Natural killer cell (primary cell): ENCODE data around the gene OSBPL10. TPM values are rescaled to one million over a fixed set of nuclear protein-coding genes. Genes with fewer than 3 reads are reported as not detected.

Experiments used
- ATAC-seq, 3 donors: fragments of 150-1000 bp in 2 of 3; fragments of 200-7000 bp in 1 of 3; cut with Tn5 transposase; 1 replicate in 1 of 3; 2 replicates in 2 of 3; pipeline ENCODE4 v1.10.0; 2021; ENCODE audit warnings: mild to moderate bottlenecking in 2 of 3, moderate library complexity in 2 of 3
- DNase-seq, 2 donors: peaks; one replicate each; pipeline versions ENCODE4 v3.0.0 to v3.0.0-alpha.2; 2013 to 2021; ENCODE audit warnings: mixed read lengths in 1 of 2
- H3K27ac ChIP-seq: one replicate; pipeline ENCODE4 v1.5.1; 2013; ENCODE audit warnings: mild to moderate bottlenecking, low read length
- H3K27me3 ChIP-seq: one replicate; pipeline ENCODE4 v1.6.1; 2013; ENCODE audit warnings: low read length; ENCODE audit not compliant: control insufficient read depth, insufficient read depth
- H3K36me3 ChIP-seq: one replicate; pipeline ENCODE4 v1.6.1; 2013; ENCODE audit warnings: low read length; ENCODE audit not compliant: control insufficient read depth, insufficient read depth
- H3K4me1 ChIP-seq: one replicate; pipeline ENCODE4 v1.6.1; 2013; ENCODE audit warnings: low read length; ENCODE audit not compliant: control insufficient read depth, insufficient read depth
- H3K4me3 ChIP-seq: one replicate; pipeline ENCODE4 v1.5.1; 2013; ENCODE audit warnings: low read length
- H3K9me3 ChIP-seq: one replicate; pipeline ENCODE4 v1.6.1; 2013; ENCODE audit warnings: low read length; ENCODE audit not compliant: control insufficient read depth, insufficient read depth
- H3K27ac Mint-ChIP-seq, 2 donors: one replicate each; pipeline ENCODE4 v1.8.0; 2022; ENCODE audit warnings: mild to moderate bottlenecking in 2 of 2, mixed read lengths in 2 of 2, moderate library complexity in 1 of 2
- H3K27me3 Mint-ChIP-seq, 2 donors: one replicate each; pipeline ENCODE4 v1.8.0; 2022; ENCODE audit warnings: low read depth in 2 of 2, mixed read lengths in 2 of 2
- H3K36me3 Mint-ChIP-seq: one replicate; pipeline ENCODE4 v1.8.0; 2022; ENCODE audit warnings: mixed read lengths
- H3K4me1 Mint-ChIP-seq, 2 donors: one replicate each; pipeline ENCODE4 v1.8.0; 2022; ENCODE audit warnings: mixed read lengths in 2 of 2
- H3K4me3 Mint-ChIP-seq: one replicate; pipeline ENCODE4 v1.8.0; 2022; ENCODE audit warnings: mild to moderate bottlenecking, moderate library complexity, mixed read lengths
- H3K9me3 Mint-ChIP-seq, 2 donors: one replicate each; pipeline ENCODE4 v1.8.0; 2022; ENCODE audit warnings: mixed read lengths in 2 of 2
- WGBS: methylation state at CpG from one replicate; pipeline ENCODE4 v1.1.7; 2013; ENCODE audit warnings: missing lambda C conversion rate; ENCODE audit not compliant: insufficient coverage; 5-methylcytosine and 5-hydroxymethylcytosine counted together
- intact Hi-C: fragments of 100-400 bp; cut with micrococcal nuclease; formaldehyde crosslinking; loops from one replicate; pipeline ENCODE4 v1.14.2; 2022
- total RNA-seq, 4 donors: library from RNA; stranded (reverse); fragments of 120-200 nt in 1 of 4; gene quantifications; one replicate each; pipeline versions ENCODE4 v1.2.3 to v1.2.4, GENCODE V29; 2013 to 2022
- TF ChIP-seq, protein P1 (sequence below): fragments of 200-600 bp; IDR thresholded peaks from one replicate; pipeline ENCODE4 v1.8.0; 2022; ENCODE audit warnings: antibody characterized with exemption

Gene OSBPL10
- total RNA-seq, 3 donors from 2014 or later (not counting 1 experiment from before 2014, with no cell fraction given) = 1.00 to 3.6 (median 1.6) TPM

DNA sequence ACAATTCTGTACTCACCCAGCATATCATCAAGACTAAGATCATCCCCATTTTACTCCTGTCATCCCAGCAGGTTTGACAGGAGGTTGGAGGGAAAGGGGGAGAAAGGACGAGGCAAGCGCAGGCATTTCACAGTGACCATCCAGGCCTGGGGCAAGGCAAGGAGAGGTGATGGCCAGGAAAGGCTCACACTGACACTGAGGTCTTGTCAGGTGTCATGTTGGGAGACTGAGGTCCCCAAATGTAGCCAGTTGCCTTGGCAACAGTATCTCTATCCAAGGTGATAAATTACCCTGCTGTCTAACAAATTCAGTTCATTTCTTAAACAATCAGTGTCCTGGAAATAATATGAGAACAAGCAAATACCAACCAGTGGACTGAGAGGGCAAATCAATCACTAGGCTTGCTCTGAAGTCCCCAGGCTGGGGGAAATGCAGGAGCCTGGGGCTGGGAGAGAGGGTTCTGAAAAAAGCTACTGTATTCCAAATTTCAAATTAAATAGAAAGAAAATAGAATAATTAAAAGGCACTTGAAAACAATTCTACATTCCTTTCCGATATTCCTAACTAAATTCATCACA, 172.8 kb downstream of the OSBPL10 start:
- Mint-ChIP-seq H3K27ac (no peak overlapping the region), H3K36me3 (no peaks in the 10 kb centered on the region), H3K9me3 (no peaks in the 10 kb centered on the region), H3K27me3 (peaks cover 0 to 20% of the 10 kb centered on the region in 2 donors), H3K4me1 (no peaks in the 10 kb centered on the region), H3K4me3 (no peak overlapping the region)
- Histone ChIP-seq H3K36me3 (no peaks in the 10 kb centered on the region), H3K9me3 (no peaks in the 10 kb centered on the region), H3K27ac (no peak overlapping the region), H3K4me1 (no peaks in the 10 kb centered on the region), H3K4me3 (no peak overlapping the region), H3K27me3 (no peaks in the 10 kb centered on the region)
- ATAC-seq (no peak), DNase-seq (no peak)
- 79% methylated on average over 3 of the region's 3 CpGs for WGBS
- intact Hi-C loops = no loop called here
- TF ChIP-seq, protein P1, sequence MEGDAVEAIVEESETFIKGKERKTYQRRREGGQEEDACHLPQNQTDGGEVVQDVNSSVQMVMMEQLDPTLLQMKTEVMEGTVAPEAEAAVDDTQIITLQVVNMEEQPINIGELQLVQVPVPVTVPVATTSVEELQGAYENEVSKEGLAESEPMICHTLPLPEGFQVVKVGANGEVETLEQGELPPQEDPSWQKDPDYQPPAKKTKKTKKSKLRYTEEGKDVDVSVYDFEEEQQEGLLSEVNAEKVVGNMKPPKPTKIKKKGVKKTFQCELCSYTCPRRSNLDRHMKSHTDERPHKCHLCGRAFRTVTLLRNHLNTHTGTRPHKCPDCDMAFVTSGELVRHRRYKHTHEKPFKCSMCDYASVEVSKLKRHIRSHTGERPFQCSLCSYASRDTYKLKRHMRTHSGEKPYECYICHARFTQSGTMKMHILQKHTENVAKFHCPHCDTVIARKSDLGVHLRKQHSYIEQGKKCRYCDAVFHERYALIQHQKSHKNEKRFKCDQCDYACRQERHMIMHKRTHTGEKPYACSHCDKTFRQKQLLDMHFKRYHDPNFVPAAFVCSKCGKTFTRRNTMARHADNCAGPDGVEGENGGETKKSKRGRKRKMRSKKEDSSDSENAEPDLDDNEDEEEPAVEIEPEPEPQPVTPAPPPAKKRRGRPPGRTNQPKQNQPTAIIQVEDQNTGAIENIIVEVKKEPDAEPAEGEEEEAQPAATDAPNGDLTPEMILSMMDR = no peak

- Mint-ChIP-seq H3K36me3 (no peaks in the 10 kb centered on the region), H3K4me1 (no peaks in the 10 kb centered on the region), H3K9me3 (no peaks in the 10 kb centered on the region), H3K27ac (no peak overlapping the region), H3K4me3 (no peak overlapping the region), H3K27me3 (peaks cover 0 to 20% of the 10 kb centered on the region in 2 donors)
- Histone ChIP-seq H3K27ac (no peak overlapping the region), H3K36me3 (no peaks in the 10 kb centered on the region), H3K4me3 (no peak overlapping the region), H3K9me3 (no peaks in the 10 kb centered on the region), H3K27me3 (no peaks in the 10 kb centered on the region), H3K4me1 (no peaks in the 10 kb centered on the region)
- TF ChIP-seq, protein P1 = no peak
- WGBS = 83% methylated on average over 9 of the region's 10 CpGs
- DNase-seq = no peak
- intact Hi-C loops = no loop called here
- ATAC-seq = no peak
These were observed 176.6 kb downstream of the OSBPL10 start for GRCh38 chr3:31804251-31805051.

- Histone ChIP-seq H3K4me1 (no peaks in the 10 kb centered on the region), H3K27ac (no peak overlapping the region), H3K9me3 (no peaks in the 10 kb centered on the region), H3K36me3 (no peaks in the 10 kb centered on the region), H3K27me3 (no peaks in the 10 kb centered on the region), H3K4me3 (no peak overlapping the region)
- H3K27ac Mint-ChIP-seq = no peak overlapping the region
- no peaks in the 10 kb centered on the region for H3K36me3 Mint-ChIP-seq
- TF ChIP-seq, protein P1 = no peak
- intact Hi-C loops = no loop called here
- H3K4me3 Mint-ChIP-seq = no peak overlapping the region
- ATAC-seq (peak in 1 of 3 donors; percentile 52), DNase-seq (no peak)
- no peaks in the 10 kb centered on the region for H3K9me3 Mint-ChIP-seq
- H3K4me1 Mint-ChIP-seq = no peaks in the 10 kb centered on the region
- peaks cover 0 to 14% of the 10 kb centered on the region in 2 donors for H3K27me3 Mint-ChIP-seq
- WGBS = 84% methylated on average over 5 of the region's 7 CpGs
These were observed 177.9 kb downstream of the OSBPL10 start for GRCh38 chr3:31802981-31803740.
